GM08714 (cell line): ENCODE data around the gene CLDN18.

ENCODE experiments used
- H3K4me3 ChIP-seq: fragments of 200-500 bp; sonication (Bioruptor generic); 2 replicates; pipeline ENCODE4 v1.5.1; 2014; ENCODE audit warnings: mild to moderate bottlenecking, low read length, inconsistent platforms
- ZNF274 ChIP-seq: IDR thresholded peaks from 2 replicates; pipeline ENCODE4 v1.6.1; 2012; ENCODE audit warnings: mild to moderate bottlenecking, low read depth, low read length

CLDN18 gene

GRCh38 chr3:138038725-138039462, 28.9 kb downstream of the CLDN18 start:
- TF ChIP-seq ZNF274: no peak
- no peak overlapping the region for H3K4me3 ChIP-seq

DNA sequence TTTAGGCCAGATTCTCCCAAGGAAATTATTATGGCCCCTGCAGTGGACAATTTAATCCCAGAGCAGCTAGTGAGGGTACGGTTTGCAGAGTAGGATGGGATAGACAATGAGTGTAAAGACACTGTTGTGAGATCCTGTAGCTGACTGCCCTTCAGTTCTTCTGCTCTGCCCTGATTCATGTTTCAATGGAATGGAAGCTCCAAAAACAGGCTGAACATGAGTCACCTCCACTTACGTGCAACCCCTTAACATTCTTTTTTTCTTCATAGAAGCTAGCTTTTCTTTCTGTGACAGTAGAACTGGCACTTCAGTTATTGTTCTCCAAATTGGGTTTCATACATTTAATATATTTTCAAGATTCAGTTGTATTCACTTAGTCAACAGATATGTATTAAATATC, 32.1 kb downstream of the CLDN18 start:
- no peak overlapping the region for H3K4me3 ChIP-seq
- TF ChIP-seq ZNF274: no peak

DNA sequence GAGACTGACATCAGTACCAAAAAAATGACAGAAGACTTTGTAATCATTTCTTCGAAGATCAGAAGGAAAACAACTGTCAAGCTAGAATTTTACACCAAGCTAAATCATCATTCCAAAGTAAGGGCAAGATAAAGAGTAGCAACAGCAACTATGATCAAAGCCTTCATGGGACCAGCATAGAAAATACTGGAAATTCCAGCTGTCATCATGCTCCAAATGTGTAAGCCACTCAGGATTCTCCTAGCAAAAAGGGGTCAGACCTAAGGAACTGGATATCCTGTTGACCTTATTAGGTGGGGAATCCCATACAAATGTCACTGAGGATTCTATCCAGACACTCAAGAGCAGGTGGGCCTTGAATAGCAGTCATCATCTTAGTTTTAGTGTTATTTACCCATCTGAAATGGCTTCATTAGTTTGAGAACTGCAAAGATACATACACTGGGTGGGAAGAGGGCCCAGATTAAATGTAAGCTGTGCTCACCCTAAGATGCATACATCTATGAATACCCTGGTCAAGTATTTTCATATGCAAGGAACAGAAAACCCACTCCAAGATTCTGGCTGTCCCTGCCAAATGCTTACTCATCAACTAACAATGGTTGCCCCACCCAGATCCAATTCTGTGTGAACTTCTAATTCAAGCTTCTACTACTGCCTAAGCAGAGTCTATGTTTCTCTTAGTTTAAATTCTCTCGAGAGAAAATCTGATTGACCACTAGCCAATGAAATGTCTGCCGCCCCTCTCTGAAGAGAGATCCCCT, 33.5 kb downstream of the CLDN18 start:
- H3K4me3 ChIP-seq: no peak overlapping the region
- no peak for TF ChIP-seq ZNF274

GRCh38 chr3:138046085-138046484, 36.1 kb downstream of the CLDN18 start:
- H3K4me3 ChIP-seq: no peak overlapping the region
- no peak for TF ChIP-seq ZNF274

- TF ChIP-seq ZNF274: no peak
- H3K4me3 ChIP-seq: no peak overlapping the region
These were observed 37.0 kb downstream of the CLDN18 start for GRCh38 chr3:138046955-138047354.

GRCh38 chr3:138047596-138048158, 37.7 kb downstream of the CLDN18 start:
- no peak for TF ChIP-seq ZNF274
- H3K4me3 ChIP-seq: no peak overlapping the region

DNA sequence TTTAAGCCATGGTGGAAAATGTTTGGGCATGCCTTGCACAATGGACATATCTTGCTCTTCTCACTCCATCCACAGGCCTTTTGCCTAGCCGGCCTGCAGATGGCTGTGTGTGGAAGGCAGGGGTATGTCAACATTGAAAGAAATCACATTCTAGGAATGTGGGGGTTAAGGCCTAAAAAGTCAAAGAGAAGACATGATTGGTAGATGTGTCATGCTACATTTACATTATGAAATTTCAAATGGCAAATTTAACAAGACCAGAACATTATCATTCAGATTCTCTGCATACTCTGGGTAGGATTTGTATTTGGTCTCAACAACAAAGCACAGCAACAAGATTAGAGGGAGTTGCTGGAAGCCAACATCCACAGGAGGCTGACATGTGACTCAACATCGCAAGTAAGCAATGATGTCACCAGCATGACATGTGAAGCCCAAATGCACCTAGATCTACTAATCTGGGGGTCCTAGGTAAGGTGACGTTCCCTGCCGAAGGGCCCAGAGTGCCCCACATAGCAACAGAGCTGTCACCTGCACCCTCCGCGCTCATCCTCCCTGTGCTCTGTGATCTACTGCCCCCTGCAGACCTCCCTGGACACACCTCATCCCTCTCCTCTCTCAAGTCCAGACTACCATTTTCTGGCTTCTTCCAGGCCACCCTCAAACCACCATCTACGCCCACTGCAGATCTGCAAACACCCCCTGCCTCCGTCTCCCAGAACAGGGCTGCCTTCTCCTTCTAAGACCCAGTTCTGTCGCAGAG, 39.4 kb downstream of the CLDN18 start:
- no peak for TF ChIP-seq ZNF274
- H3K4me3 ChIP-seq: no peak overlapping the region

DNA sequence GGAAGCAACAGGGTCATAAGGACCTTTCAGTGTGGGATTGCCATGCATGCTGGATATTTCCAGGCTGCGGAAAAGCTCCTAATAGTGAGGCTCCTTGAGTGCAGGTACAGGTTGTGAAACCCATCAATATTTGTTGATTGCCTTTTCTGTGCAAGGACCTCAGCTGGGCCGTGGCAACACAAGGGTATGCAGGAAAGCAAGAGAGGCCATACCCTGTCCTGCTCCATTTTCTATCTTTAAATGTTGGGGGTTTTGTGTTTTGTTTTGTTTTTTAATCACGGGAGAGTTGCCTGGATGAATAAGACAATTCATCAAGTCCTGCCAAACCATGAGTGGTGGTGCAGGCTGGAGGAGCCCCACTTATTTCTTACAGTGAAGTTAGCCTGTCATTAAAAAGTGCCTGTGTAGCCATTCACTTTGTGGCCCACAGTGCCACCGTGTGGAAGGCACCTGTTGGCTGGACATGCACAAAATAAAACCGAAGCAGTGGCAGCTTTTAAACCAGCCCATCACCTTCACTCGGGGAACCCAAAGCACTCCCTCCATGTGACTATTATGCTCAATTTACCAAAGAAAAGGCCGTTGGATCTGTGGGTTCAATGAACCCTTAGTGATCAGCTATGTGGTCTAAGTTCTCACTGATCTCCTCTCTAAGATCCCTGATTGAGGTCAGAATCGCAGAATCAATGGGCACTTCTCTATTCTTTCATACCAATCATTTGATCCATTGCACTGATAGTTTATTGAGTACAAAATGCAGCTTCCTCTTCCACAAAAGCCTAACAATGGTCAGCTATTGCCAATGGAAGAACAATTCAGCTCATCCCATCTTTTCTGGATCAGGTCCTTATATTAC, 42.2 kb downstream of the CLDN18 start:
- TF ChIP-seq ZNF274: no peak
- H3K4me3 ChIP-seq: no peak overlapping the region

GRCh38 chr3:138054057-138054456, 44.1 kb downstream of the CLDN18 start:
- no peak for TF ChIP-seq ZNF274
- no peak overlapping the region for H3K4me3 ChIP-seq

DNA sequence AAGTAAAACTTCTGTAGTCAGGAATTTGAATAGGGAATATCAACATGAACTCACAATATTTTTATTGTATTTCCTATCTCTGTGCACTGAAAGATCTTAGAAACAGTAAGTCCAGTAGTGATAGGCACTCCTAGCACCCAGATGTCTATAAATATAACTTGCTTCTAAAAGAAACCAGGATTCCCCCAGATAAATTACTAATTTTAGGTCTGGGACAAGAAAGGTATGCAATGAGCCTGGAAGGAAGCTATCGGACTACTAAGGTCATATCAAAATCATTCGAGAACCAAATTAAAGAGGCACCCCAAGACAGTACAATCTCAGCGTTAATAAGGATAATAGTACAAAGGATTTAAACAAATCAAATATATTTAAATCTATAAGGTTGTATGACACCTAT, 47.4 kb downstream of the CLDN18 start:
- no peak for TF ChIP-seq ZNF274
- no peak overlapping the region for H3K4me3 ChIP-seq

DNA sequence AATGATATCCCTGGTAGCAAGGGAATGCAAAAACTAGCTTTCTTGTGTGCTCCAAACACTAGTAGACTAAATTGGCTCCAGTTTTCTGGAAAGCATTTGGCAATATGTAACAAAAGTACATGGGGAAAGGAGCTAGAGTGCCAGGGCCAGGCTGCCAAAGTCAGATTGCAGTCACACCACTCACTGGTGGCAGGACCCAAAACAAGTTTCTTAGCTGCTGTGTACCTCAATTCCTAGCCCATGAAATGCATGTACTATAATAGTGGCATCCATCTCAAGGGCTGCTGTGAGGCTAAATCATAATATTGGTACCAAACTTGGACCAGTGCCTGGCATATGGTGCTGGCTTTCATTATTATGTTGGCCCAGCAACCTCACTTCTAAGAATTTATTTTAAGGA, 49.3 kb downstream of the CLDN18 start:
- H3K4me3 ChIP-seq: no peak overlapping the region
- no peak for TF ChIP-seq ZNF274

- no peak overlapping the region for H3K4me3 ChIP-seq
- TF ChIP-seq ZNF274: no peak
These were observed 50.8 kb downstream of the CLDN18 start for GRCh38 chr3:138060792-138061191.

- no peak overlapping the region for H3K4me3 ChIP-seq
- TF ChIP-seq ZNF274: no peak
These were observed 52.1 kb downstream of the CLDN18 start for GRCh38 chr3:138062037-138062436.

DNA sequence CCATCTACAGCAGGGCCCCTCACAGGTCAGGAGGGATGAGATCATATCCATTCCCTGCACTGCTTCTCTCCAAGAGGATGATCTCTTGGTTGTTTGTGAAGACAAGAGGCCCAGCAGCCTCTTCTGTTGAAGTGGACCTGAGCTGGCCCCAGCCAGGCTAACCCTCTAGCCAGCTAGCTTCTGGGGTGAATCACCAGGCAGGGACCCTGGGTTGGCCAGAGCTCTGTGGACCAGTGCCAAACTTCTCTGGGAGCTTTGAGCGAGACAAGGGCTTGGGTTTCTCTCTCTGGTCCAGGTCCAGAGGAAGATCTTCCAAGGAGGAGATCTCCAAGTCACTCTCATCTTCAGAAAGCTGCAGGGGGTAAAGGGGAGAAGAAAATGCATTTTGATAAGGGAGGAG, 52.7 kb downstream of the CLDN18 start:
- no peak for TF ChIP-seq ZNF274
- no peak overlapping the region for H3K4me3 ChIP-seq

DNA sequence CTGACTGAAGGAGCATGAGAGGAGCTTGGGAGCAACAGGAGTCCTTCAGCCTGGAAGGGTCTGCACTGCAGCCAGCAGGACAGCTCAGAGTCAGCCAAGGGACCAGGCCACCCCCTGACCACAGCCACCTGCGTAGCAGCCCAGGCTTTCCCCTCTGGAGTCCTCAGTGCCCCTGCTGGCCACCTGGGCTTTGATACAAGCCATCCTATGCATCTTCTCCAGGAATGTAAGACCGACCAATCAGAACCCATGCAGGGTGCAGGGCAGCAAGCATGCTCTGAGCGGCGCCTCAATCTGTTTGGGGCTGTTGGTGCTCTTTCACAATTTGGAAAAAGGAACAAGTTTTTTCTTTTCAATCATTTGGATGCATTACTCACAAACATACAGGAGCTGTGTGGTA, 53.5 kb downstream of the CLDN18 start:
- no peak overlapping the region for H3K4me3 ChIP-seq
- TF ChIP-seq ZNF274: no peak
